H1 (cell line): Measurements from ENCODE around the gene RAP1GAP. TPM values are rescaled to one million over a fixed set of nuclear protein-coding genes. Genes with fewer than 3 reads are reported as not detected.

ENCODE experiments used
- EGR1 ChIP-seq: IDR thresholded peaks from 2 replicates; pipeline ENCODE4 v1.6.1; 2011; ENCODE audit warnings: low read depth, low read length, borderline replicate concordance
- KDM4A ChIP-seq: IDR thresholded peaks from one replicate; pipeline ENCODE4 v1.7.1; 2012; ENCODE audit warnings: low read depth, mild to moderate bottlenecking, moderate library complexity, low read length, inconsistent platforms; ENCODE audit not compliant: severe bottlenecking
- SAP30 ChIP-seq: fragments of 300-600 bp; sonication (generic); IDR thresholded peaks from 2 replicates; pipeline ENCODE4 v1.7.1; 2012; ENCODE audit warnings: low read length, moderate library complexity, mild to moderate bottlenecking, inconsistent platforms; ENCODE audit not compliant: insufficient read depth, insufficient replicate concordance
- TCF12 ChIP-seq: IDR thresholded peaks from 2 replicates; pipeline ENCODE4 v1.6.1; 2011; ENCODE audit warnings: low read depth, mild to moderate bottlenecking, low read length
- polyA plus RNA-seq, 7 experiments: library from polyadenylated mRNA; depleted of rRNA in 3 of 7; stranded (reverse) in 5 of 7; unstranded in 2 of 7; fragments of >200 nt in 5 of 7; fragments of 200-250 nt in 2 of 7; gene quantifications; 1 replicate in 5 of 7; 2 replicates in 1 of 7; 4 replicates in 1 of 7; pipeline versions ENCODE4 v1.2.1 to v1.2.3, GENCODE V29; 2011 to 2013; ENCODE audit warnings: missing spikeins in 2 of 7, mixed read lengths in 2 of 7
- total RNA-seq: library from RNA; stranded (reverse); fragmentation: NEBNext Ultra II Directional; extraction: Animal tissue kit (Norgen Biotek cat#: 25700); gene quantifications from 2 replicates; pipeline ENCODE4 v1.2.1, GENCODE V29; 2021

Gene RAP1GAP
- total and polyA plus RNA-seq, 2 of the 8 experiments (the other 6 are each of a cell fraction or from before 2014, with no cell fraction given), result 8.4 TPM

DNA sequence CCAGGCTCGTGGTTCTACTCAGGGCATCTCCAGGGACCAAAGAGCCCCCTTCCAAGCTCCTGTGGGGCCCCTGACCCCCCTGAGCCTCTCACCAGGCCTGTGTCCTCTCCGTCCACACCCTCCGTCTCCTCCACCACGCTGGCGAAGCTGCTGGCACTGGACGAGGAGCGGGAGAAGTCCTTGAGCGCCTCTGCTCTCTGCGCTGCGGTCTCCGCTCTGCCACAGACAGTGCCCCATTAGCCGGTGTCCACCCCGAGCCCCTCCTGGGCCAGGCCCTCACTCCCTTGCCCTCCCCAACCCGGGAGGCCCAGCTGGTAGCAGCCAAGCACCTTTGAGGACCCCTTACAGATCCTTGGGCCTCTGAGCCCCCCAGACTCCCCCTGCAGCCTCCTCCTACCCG, 69.8 kb downstream of the RAP1GAP start (continued):
- no peak for TF ChIP-seq SAP30
- no peak for TF ChIP-seq KDM4A
- TF ChIP-seq EGR1, result no peak
- TF ChIP-seq TCF12, result no peak
